Smooth muscle cell (in vitro differentiated cells): ENCODE data around the gene CDH4. TPM values are rescaled to one million over a fixed set of nuclear protein-coding genes. Genes with fewer than 3 reads are reported as not detected.

Source experiments
- DNase-seq: peaks from one replicate; lab custom pipeline; 2025; ENCODE audit not compliant: unreplicated experiment; lab: John Stamatoyannopoulos, UW
- H2AFZ ChIP-seq: fragments of 200-600 bp; sonication (generic); 2 replicates; pipeline ENCODE4 v1.6.0; 2016; ENCODE audit warnings: antibody characterized with exemption, low read depth, mild to moderate bottlenecking
- H3F3A ChIP-seq: fragments of 200-600 bp; sonication (generic); 2 replicates; pipeline ENCODE4 v1.6.0; 2017; ENCODE audit warnings: antibody characterized with exemption, low read depth
- H3K27ac ChIP-seq: fragments of 200-600 bp; sonication (generic); 2 replicates; pipeline ENCODE4 v1.5.1; 2016; ENCODE audit warnings: low read depth, mild to moderate bottlenecking
- H3K27me3 ChIP-seq: fragments of 200-600 bp; sonication (generic); 2 replicates; pipeline ENCODE4 v1.6.1; 2016; ENCODE audit warnings: low read depth, mild to moderate bottlenecking
- H3K36me3 ChIP-seq: fragments of 200-600 bp; sonication (generic); 2 replicates; pipeline ENCODE4 v1.5.1; 2016; ENCODE audit warnings: low read depth
- H3K4me1 ChIP-seq: fragments of 200-600 bp; sonication (generic); 2 replicates; pipeline ENCODE4 v1.5.1; 2016; ENCODE audit warnings: low read depth
- H3K4me2 ChIP-seq: fragments of 200-600 bp; sonication (generic); 2 replicates; pipeline ENCODE4 v1.6.0; 2016; ENCODE audit warnings: mild to moderate bottlenecking
- H3K4me3 ChIP-seq: fragments of 200-600 bp; sonication (generic); 2 replicates; pipeline ENCODE4 v1.5.1; 2016; ENCODE audit warnings: mild to moderate bottlenecking
- H3K79me2 ChIP-seq: fragments of 200-600 bp; sonication (generic); 2 replicates; pipeline ENCODE4 v1.6.0; 2016; ENCODE audit warnings: low read depth, mild to moderate bottlenecking
- H3K9ac ChIP-seq: fragments of 200-600 bp; sonication (generic); 2 replicates; pipeline ENCODE4 v1.6.0; 2016; ENCODE audit warnings: low read depth
- H3K9me3 ChIP-seq: fragments of 200-600 bp; sonication (generic); replicated peaks from 2 replicates; pipeline ENCODE4 v1.5.1; 2016; ENCODE audit warnings: low read depth
- H4K20me1 ChIP-seq: fragments of 200-600 bp; sonication (generic); 2 replicates; pipeline ENCODE4 v1.6.0; 2016; ENCODE audit warnings: low read depth
- CTCF ChIP-seq: fragments of 200-600 bp; sonication (generic); IDR thresholded peaks from 2 replicates; pipeline ENCODE4 v1.5.1; 2017; ENCODE audit warnings: borderline replicate concordance, mild to moderate bottlenecking, antibody characterized with exemption; ENCODE audit not compliant: insufficient read depth, poor library complexity, severe bottlenecking
- WGBS: methylation state at CpG from one replicate; pipeline ENCODE4 v1.1.7; 2016; ENCODE audit warnings: low lambda C conversion rate; 5-methylcytosine and 5-hydroxymethylcytosine counted together
- polyA plus RNA-seq: library from polyadenylated mRNA; unstranded; fragments of >200 nt; fragmentation: Nextera tagmentation; extraction: Ambion mirVana; gene quantifications from 2 replicates; pipeline ENCODE4 v1.2.1, GENCODE V29; 2016
- total RNA-seq: library from RNA; depleted of rRNA; stranded (reverse); fragments of >200 nt; gene quantifications from 2 replicates; pipeline ENCODE4 v1.2.3, GENCODE V29; 2014

CDH4 gene
- total and polyA plus RNA-seq, 2 experiments from 2014 or later = 0.03 to 0.04 TPM

GRCh38 chr20:61816606-61817460, 564.8 kb downstream of the CDH4 start:
- no peak overlapping the region for H3K4me3 ChIP-seq
- H3K9me3 ChIP-seq = no peaks in the 10 kb centered on the region
- no peaks in the 10 kb centered on the region for H3F3A ChIP-seq
- H3K36me3 ChIP-seq = no peaks in the 10 kb centered on the region
- WGBS = 93% methylated on average over 21 of the region's 25 CpGs
- no peak overlapping the region for H3K9ac ChIP-seq
- DNase-seq = no peak
- no peaks in the 10 kb centered on the region for H4K20me1 ChIP-seq
- no peak overlapping the region for H3K4me2 ChIP-seq
- no peak for TF ChIP-seq CTCF
- H3K27me3 ChIP-seq = no peaks in the 10 kb centered on the region
- H3K79me2 ChIP-seq = no peaks in the 10 kb centered on the region
- H2AFZ ChIP-seq = no peak overlapping the region
- H3K4me1 ChIP-seq = no peaks in the 10 kb centered on the region
- no peak overlapping the region for H3K27ac ChIP-seq

GRCh38 chr20:61817575-61817974, 565.5 kb downstream of the CDH4 start:
- H3K4me1 ChIP-seq = no peaks in the 10 kb centered on the region

GRCh38 chr20:61818746-61819573, 566.9 kb downstream of the CDH4 start:
- no peak overlapping the region for H3K4me2 ChIP-seq

More at GRCh38 chr20:61817575-61817974, 565.5 kb downstream of the CDH4 start:
- no peaks in the 10 kb centered on the region for H3F3A ChIP-seq
- H3K79me2 ChIP-seq = no peaks in the 10 kb centered on the region
- 94% methylated on average over 13 of the region's 13 CpGs for WGBS
- H3K4me3 ChIP-seq = no peak overlapping the region
- no peak overlapping the region for H3K27ac ChIP-seq
- H2AFZ ChIP-seq = no peak overlapping the region
- no peak overlapping the region for H3K4me2 ChIP-seq
- H3K27me3 ChIP-seq = peaks cover 2% of the 10 kb centered on the region
- TF ChIP-seq CTCF = no peak
- H3K9ac ChIP-seq = no peak overlapping the region
- no peak for DNase-seq
- H4K20me1 ChIP-seq = no peaks in the 10 kb centered on the region
- H3K9me3 ChIP-seq = no peaks in the 10 kb centered on the region
- no peaks in the 10 kb centered on the region for H3K36me3 ChIP-seq

More at GRCh38 chr20:61818746-61819573, 566.9 kb downstream of the CDH4 start:
- Histone ChIP-seq H3K36me3 (no peaks in the 10 kb centered on the region), H3K27ac (no peak overlapping the region), H2AFZ (no peak overlapping the region), H3F3A (no peaks in the 10 kb centered on the region), H3K79me2 (no peaks in the 10 kb centered on the region), H4K20me1 (no peaks in the 10 kb centered on the region), H3K9ac (no peak overlapping the region), H3K4me3 (no peak overlapping the region), H3K9me3 (no peaks in the 10 kb centered on the region), H3K4me1 (no peaks in the 10 kb centered on the region), H3K27me3 (peaks cover 2% of the 10 kb centered on the region)
- TF ChIP-seq CTCF = no peak
- 90% methylated on average over 32 of the region's 32 CpGs for WGBS
- DNase-seq = no peak
